ENCODE data around the gene CYP4V2. TPM values are rescaled to one million over a fixed set of nuclear protein-coding genes. Genes with fewer than 3 reads are reported as not detected.
"Not testable (repeated sequence)": the region's sequence is repeated elsewhere in the genome, so short reads cannot be mapped to it uniquely, and the experiment has no call there.

Gene CYP4V2
- polyA plus RNA-seq, 1 donor from 2014 or later, result 18.9 TPM

- no peaks in the 10 kb centered on the region for H3K4me1 Mint-ChIP-seq
- H3K27me3 Mint-ChIP-seq, result no peaks in the 10 kb centered on the region
- no peaks in the 10 kb centered on the region for H3K9me3 Mint-ChIP-seq
- no peak overlapping the region for H3K27ac Mint-ChIP-seq
- no peak overlapping the region for H3K4me3 Mint-ChIP-seq
- no peaks in the 10 kb centered on the region for H3K36me3 Mint-ChIP-seq
Observed at GRCh38 chr4:186234367-186234766, 43.0 kb downstream of the CYP4V2 start.

- Mint-ChIP-seq H3K27me3 (no peaks in the 10 kb centered on the region), H3K27ac (no peak overlapping the region), H3K4me3 (no peak overlapping the region), H3K4me1 (no peaks in the 10 kb centered on the region), H3K9me3 (no peaks in the 10 kb centered on the region), H3K36me3 (no peaks in the 10 kb centered on the region)
Observed at GRCh38 chr4:186236126-186236525, 44.8 kb downstream of the CYP4V2 start.

- H3K27ac Mint-ChIP-seq, result no peak overlapping the region
- no peaks in the 10 kb centered on the region for H3K9me3 Mint-ChIP-seq
- H3K4me1 Mint-ChIP-seq, result no peaks in the 10 kb centered on the region
- H3K36me3 Mint-ChIP-seq, result no peaks in the 10 kb centered on the region
- no peak overlapping the region for H3K4me3 Mint-ChIP-seq
- peaks cover 1% of the 10 kb centered on the region for H3K27me3 Mint-ChIP-seq
Observed at GRCh38 chr4:186240452-186240847, 49.1 kb downstream of the CYP4V2 start.

- Mint-ChIP-seq H3K27me3 (peaks cover 1% of the 10 kb centered on the region), H3K4me3 (no peak overlapping the region), H3K9me3 (peaks cover 0 to 2% (median 0%) of the 10 kb centered on the region in 3 donors), H3K4me1 (no peaks in the 10 kb centered on the region), H3K27ac (no peak overlapping the region), H3K36me3 (no peaks in the 10 kb centered on the region)
Observed at GRCh38 chr4:186240848-186241491, 49.6 kb downstream of the CYP4V2 start.

GRCh38 chr4:186241616-186242015, 50.2 kb downstream of the CYP4V2 start:
- Mint-ChIP-seq H3K27ac (no peak overlapping the region), H3K4me3 (no peak overlapping the region), H3K9me3 (peaks cover 0 to 5% (median 0%) of the 10 kb centered on the region in 3 donors), H3K27me3 (peaks cover 1% of the 10 kb centered on the region), H3K4me1 (no peaks in the 10 kb centered on the region), H3K36me3 (peaks cover under 1% of the 10 kb centered on the region)

- not testable (repeated sequence) for H3K9me3 Mint-ChIP-seq, H3K4me3 Mint-ChIP-seq, H3K27me3 Mint-ChIP-seq, H3K36me3 Mint-ChIP-seq, H3K4me1 Mint-ChIP-seq, H3K27ac Mint-ChIP-seq
Observed at GRCh38 chr4:186242031-186242430, 50.7 kb downstream of the CYP4V2 start.

- H3K27ac Mint-ChIP-seq, result no peak overlapping the region
- peaks cover 1% of the 10 kb centered on the region for H3K27me3 Mint-ChIP-seq
- H3K36me3 Mint-ChIP-seq, result peaks cover 3% of the 10 kb centered on the region
- H3K4me3 Mint-ChIP-seq, result no peak overlapping the region
- peaks cover 0 to 5% (median 0%) of the 10 kb centered on the region in 3 donors for H3K9me3 Mint-ChIP-seq
- H3K4me1 Mint-ChIP-seq, result peaks cover 0 to 1% (median 0%) of the 10 kb centered on the region in 3 donors
Observed at GRCh38 chr4:186243331-186243730, 52.0 kb downstream of the CYP4V2 start.

GRCh38 chr4:186244835-186245234, 53.5 kb downstream of the CYP4V2 start:
- H3K9me3 Mint-ChIP-seq, result peaks cover 0 to 5% (median 0%) of the 10 kb centered on the region in 3 donors
- peaks cover 1% of the 10 kb centered on the region for H3K27me3 Mint-ChIP-seq
- no peak overlapping the region for H3K27ac Mint-ChIP-seq
- H3K36me3 Mint-ChIP-seq, result peaks cover 3% of the 10 kb centered on the region
- H3K4me1 Mint-ChIP-seq, result peaks cover 0 to 1% (median 0%) of the 10 kb centered on the region in 3 donors
- no peak overlapping the region for H3K4me3 Mint-ChIP-seq

- not testable (repeated sequence) for H3K27me3 Mint-ChIP-seq, H3K9me3 Mint-ChIP-seq, H3K4me3 Mint-ChIP-seq, H3K36me3 Mint-ChIP-seq, H3K27ac Mint-ChIP-seq, H3K4me1 Mint-ChIP-seq
Observed at GRCh38 chr4:186247062-186247752, 55.8 kb downstream of the CYP4V2 start.

GRCh38 chr4:186248643-186249042, 57.3 kb downstream of the CYP4V2 start:
- H3K27me3 Mint-ChIP-seq, result peaks cover 1% of the 10 kb centered on the region
- H3K27ac Mint-ChIP-seq, result no peak overlapping the region
- peaks cover 0 to 1% (median 0%) of the 10 kb centered on the region in 3 donors for H3K4me1 Mint-ChIP-seq
- peaks cover 7% of the 10 kb centered on the region for H3K36me3 Mint-ChIP-seq
- H3K4me3 Mint-ChIP-seq, result no peak overlapping the region
- H3K9me3 Mint-ChIP-seq, result peaks cover 0 to 5% (median 0%) of the 10 kb centered on the region in 3 donors

GRCh38 chr4:186249785-186250754, 58.7 kb downstream of the CYP4V2 start:
- Mint-ChIP-seq H3K27ac (no peak overlapping the region), H3K36me3 (peaks cover 11% of the 10 kb centered on the region), H3K27me3 (peaks cover 1% of the 10 kb centered on the region), H3K9me3 (peaks cover 0 to 5% (median 0%) of the 10 kb centered on the region in 3 donors), H3K4me3 (no peak overlapping the region), H3K4me1 (peaks cover 0 to 1% (median 0%) of the 10 kb centered on the region in 3 donors)

GRCh38 chr4:186250760-186251159, 59.4 kb downstream of the CYP4V2 start:
- H3K4me1 Mint-ChIP-seq, result peaks cover 0 to 1% (median 0%) of the 10 kb centered on the region in 3 donors
- H3K36me3 Mint-ChIP-seq, result peaks cover 11% of the 10 kb centered on the region
- H3K4me3 Mint-ChIP-seq, result no peak overlapping the region
- H3K27me3 Mint-ChIP-seq, result peaks cover 1% of the 10 kb centered on the region
- H3K27ac Mint-ChIP-seq, result no peak overlapping the region
- H3K9me3 Mint-ChIP-seq, result peaks cover 0 to 5% (median 0%) of the 10 kb centered on the region in 3 donors

- Mint-ChIP-seq H3K36me3 (peaks cover 16% of the 10 kb centered on the region), H3K27ac (no peak overlapping the region), H3K4me3 (no peak overlapping the region), H3K4me1 (no peaks in the 10 kb centered on the region), H3K27me3 (peaks cover 1% of the 10 kb centered on the region), H3K9me3 (no peaks in the 10 kb centered on the region)
Observed at GRCh38 chr4:186255122-186255521, 63.8 kb downstream of the CYP4V2 start.

- Mint-ChIP-seq H3K4me1 (no peaks in the 10 kb centered on the region), H3K9me3 (no peaks in the 10 kb centered on the region), H3K4me3 (no peak overlapping the region), H3K27ac (no peak overlapping the region), H3K36me3 (peaks cover 12% of the 10 kb centered on the region), H3K27me3 (no peaks in the 10 kb centered on the region)
Observed at GRCh38 chr4:186258216-186258811, 66.9 kb downstream of the CYP4V2 start.

- H3K36me3 Mint-ChIP-seq, result peaks cover 8% of the 10 kb centered on the region
Observed at GRCh38 chr4:186260117-186260503, 68.7 kb downstream of the CYP4V2 start.

More at GRCh38 chr4:186260117-186260503, 68.7 kb downstream of the CYP4V2 start:
- Mint-ChIP-seq H3K27me3 (peaks cover 1% of the 10 kb centered on the region), H3K27ac (no peak overlapping the region), H3K9me3 (no peaks in the 10 kb centered on the region), H3K4me3 (no peak overlapping the region), H3K4me1 (no peaks in the 10 kb centered on the region)
